COLO668 (cell line): ENCODE measurements around the gene PARK7.

Experiments used
- DNase-seq: peaks from one replicate; lab custom pipeline; 2025; ENCODE audit not compliant: unreplicated experiment; lab: John Stamatoyannopoulos, UW

Gene PARK7

DNA sequence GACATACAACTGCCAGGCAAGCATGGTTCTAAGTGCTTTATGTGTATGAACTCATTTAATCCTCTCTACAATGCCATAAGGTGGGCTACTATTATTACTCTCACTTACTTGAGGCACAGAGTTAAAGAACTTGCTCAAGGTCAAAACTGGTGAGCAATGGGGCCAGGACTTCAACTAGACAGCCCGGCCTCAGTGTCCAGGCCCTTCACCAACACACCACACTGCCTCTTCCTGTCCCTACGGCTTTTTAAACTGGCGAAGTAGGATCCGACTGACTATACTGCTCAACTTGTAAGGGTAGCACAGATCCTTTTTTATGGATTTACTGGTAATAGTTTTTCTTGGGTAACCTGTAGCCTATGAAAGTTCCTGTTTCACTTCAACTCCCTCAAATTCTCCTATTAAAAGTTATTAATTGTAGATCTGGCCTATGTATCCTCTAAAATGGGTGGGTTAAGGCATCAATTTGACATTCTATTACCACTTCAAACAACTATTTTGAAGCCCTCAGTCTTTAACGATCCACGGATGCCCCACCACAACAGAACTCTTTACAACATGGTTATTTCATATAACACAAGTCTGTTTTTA is 60.3 kb downstream of the PARK7 start:
- no peak for DNase-seq

DNA sequence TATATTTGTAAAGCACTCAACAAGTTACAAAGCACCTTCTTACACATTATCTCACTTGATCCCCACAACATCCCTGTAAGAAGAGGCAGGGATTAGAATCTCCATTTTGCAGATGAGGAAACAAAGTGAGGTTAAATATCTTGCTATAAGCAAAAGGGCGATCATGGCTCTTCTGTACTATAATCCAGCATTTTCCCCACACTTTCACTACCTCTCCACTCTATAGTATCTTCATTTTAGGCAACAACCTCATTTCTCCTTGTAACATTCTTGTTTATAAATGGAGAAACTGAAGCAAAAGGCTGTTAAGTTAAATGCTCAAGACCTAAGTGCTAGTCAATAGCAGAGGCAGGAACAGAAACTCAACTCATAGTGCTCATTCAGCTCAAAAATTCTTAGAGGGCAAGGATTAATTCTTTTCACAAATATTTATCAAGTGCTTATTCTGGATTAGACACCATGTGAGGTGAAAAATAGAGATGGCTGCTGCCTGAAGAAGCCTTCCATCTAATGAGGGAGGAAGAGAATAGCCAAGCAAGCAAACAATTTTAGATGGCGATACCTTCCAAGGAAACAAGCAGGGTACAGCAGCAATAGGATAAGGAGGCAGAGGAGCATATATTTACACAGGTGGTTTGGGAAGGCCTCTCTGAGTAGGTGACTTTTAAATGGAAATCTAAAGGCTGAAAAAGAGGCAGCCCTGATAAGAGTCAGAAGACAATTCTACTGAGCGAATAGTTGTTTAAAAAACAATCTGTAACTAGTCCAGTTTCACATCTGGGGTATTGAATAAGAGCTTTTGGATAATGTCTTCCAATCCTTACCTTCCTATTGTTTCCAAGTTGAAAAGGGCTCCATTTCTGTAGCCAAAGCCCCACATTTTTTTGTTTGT is 61.1 kb downstream of the PARK7 start:
- DNase-seq, result no peak

DNA sequence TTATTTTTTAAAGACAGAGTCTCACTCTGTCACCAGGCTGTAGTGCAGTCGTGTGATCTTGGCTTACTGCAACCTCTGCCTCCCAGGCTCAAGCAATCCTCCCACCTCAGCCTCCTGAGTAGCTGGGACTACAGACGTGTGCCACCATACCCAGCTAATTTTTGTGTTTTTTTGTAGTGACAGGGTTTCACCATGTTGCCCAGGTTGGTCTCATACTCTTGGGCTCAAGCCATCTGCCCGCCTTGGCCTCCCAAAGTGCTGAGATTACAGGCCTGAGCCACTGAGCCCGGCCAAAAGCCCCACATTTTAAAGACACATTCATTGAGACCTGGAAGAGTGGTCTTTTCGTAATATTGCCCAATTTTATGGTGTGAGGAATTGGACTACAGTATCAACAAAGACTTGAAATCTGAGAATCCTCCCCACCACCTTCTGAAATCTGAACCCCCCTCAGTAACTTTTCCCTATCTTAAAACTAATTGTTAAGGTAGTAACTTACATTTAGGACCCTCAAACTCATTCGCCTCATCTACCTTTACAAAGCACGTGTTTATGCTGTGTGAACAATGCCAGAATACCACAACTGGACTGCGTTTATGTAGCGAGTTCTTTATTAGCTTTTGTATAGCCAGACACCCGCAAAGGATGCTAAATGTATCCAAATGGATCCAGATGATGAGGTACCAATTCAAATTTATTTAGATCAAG is 61.9 kb downstream of the PARK7 start:
- DNase-seq, result no peak

DNA sequence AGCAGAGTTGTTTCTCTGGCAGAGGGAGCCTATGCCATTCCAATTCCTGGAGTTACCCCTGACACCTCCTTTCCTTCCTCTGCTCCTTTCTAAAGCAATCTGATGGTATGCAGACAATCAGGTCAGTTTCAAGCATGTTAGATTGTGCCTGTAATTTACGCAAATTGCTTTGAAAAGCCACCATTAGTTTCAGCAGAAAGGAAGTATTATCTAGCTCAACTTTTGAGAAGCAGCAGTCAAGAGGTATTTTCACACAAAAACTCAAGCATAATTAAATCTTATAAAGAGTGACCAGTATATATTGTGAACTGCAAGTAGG is 62.4 kb downstream of the PARK7 start:
- DNase-seq, result no peak

DNA sequence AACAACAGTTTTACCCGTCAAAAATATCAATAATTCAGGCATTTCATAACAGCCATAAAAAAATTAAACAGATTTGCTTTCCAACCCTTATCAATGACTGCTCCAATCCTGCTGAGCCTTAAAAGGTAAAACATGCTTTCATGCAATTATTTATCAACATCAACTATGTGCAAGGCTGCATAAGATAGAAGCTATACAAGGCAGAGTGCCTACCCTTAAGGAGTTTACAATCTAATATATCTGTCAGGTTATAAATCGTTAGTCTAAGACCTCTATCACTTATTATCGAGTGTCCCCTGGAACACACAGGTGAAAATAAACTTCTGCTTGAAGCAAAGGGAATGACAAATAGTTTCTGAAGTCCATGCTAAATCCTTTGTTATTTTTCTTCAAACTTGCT is 62.8 kb downstream of the PARK7 start:
- DNase-seq, result no peak

DNA sequence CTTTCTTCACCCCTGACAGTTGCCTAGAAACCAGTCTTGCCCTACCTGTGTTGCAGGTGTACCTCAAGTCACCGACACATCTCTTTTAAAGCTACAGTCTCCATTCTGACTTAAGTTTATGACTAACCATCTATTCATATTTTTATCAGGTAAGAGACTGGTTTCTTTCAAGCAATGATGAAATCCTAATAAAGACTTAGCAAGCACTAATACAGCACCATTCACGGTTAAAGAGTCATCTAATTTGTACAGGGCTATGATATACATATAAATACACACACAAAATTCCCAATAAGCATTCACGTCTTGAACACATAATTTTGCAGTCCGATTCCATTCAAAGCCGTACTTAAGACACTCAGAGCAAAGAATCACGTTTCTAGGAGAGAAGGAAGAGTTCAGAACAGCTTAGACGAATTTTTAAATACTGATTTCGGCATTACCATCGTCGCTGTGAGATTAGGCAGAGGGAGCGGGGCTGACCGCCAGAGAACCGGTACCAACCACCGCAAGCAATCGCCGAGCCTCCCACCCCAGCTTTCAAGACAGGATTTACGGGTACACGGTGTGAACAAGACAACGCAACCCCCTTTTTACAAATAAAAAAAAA is 63.7 kb downstream of the PARK7 start:
- peak; percentile 56 for DNase-seq

DNA sequence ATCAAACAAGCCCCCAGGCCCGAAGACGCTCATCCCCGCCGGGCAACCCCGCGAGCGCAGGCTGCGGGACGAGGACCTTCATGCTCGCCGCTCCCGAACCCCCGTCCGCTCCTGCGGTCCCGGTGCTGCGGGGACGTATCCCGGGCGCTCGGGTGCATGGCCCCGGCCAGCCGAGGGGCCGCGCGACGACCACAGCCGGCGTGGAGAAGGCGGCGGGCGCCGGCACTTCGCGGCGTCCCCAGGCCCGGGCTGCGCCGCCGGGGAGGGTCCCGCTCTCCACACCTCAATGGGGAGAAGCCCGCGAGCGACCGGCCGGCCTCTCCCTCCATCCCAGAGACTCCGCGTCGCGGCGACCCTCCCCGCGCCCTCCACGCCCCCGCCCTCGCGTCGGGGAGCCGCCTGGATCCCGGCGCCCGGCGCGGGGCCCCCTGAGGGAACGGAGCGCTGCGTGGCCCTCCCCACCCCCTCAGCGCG is 64.2 kb downstream of the PARK7 start:
- DNase-seq, result peak; percentile 76

DNA sequence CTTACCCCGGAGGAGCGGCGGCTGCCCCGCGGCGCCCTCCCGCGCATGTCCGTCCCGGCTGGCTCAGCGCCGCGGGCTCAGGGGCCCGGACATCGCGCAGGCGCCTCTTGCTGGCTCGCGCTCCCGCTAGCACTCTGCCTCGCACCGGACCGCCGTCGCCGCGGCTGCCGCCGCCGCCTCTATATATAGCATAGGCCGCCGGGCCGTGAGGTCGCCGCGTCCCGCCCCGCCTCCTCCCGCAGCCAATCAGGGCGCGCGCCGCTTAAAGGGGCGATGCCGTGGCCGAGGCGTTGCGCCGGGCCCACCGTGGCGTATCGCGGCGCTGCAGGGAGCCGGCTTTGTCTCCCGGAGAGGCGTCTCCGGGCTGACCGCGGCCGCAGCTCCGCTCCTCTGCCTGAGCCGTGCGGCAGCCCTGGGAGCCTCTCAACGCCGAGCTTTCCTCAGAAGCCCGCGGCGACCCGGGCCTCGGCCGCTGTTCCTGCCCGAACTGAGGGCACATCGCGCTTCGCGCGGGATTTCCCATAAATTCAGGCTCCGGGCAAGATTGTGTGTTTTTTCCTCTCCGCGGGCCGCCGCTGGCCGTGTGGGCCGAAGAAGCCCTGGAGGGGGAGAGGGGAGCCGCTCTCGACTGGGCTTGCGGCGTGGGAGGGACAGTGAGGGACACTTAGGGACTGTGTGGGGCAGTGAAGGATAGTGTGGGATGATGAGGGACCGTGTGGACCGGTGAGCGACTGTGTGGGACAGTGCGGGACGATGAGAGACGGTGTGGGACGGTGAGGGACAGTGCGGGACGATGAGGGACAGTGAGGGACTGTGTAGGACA is 64.9 kb downstream of the PARK7 start, which contains the start of gene ERRFI1:
TSS of gene ERRFI1 (minus strand) at position 157 of the 823 bp plus-strand sequence. CDS start 10,690 bp downstream, outside the sequence.
- peak; percentile 100 for DNase-seq

DNA sequence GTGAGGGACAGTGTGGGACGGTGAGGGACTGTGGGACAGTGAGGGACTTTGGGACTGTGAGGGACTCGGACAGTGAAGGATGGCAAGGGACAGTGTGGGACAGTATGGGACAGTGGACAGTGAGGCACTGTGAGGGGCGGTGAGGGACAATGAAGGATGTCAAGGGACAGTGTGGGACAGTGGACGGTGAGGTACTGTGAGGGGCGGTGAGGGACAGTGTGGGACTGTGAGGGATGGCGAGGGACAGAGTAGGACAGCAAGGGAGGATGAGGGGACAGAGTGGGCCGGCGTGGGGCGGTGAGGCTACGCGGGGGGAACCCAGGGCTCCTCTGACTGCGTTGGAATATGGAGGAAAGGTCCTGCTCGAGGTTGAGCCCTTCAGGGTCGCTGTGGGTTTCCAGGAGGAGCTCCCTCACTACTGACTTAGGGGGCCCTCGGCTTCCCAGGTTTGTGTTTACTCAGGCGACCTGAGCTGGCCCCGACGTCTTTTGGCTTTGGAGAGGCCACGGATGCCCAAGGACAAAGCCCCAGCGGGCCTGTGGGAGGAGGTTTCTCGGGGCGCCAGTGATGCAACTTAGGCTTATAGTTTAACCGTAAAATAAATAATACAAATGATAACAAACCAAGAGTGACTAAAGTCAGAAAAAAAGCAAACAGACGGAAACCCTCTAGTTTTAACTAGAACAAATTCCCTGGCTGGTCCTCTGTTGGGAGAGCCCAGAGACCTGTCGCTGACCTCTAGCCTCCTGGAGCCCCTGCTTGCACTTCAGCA is 65.7 kb downstream of the PARK7 start:
- DNase-seq, result peak; percentile 33

DNA sequence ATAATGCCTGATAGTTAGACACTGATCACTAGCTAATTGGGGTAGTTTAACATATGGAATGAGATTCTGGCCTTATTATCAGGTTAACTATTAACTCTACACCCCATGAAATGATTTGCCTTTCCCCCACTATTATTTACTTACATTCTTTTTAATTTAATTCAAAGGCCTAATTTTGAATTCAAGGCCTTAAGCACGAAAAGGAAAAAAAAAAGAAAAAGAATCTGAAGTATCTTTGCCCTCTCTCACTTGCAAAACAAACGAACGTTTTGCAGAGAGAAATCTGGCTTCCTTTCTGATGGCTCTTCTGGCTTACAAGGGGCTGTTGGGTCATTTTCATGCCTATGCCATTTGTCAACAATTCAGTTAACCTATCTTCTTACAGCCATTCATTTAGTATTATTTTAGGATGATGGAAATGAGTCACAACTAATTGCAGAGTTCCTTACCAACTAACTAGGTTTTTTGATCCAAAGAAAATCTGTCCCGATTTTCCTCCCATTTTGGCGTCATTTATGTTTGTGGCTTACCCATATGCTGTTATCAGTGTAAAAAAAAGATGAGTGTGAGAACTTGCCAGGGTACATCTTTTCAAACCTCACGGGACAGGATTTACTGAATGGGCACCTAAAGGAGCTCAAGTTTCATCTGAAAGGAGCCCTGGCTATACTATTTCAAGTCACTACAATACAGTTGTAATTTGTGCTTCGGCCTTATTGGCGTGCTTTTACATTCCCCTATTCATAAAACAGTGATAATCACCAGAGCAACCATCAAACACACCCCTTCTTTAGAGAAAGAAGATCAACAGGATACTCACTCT is 66.4 kb downstream of the PARK7 start:
- no peak for DNase-seq

DNA sequence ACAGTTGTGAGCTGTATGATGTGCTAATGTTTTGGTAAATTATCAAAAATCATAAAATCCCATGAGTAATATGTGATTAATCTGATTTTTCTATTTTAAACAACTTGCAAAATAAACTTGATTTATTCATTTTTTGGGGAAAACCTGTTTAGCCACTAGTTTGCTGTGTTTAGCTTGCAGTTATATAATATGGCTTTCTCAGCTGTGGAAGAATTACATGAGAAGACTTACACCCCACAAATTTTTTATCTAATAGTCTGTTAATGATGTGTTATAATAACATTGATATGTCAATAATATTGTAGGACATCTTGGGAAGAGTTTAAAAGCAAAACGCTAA is 67.0 kb downstream of the PARK7 start:
- DNase-seq, result no peak

DNA sequence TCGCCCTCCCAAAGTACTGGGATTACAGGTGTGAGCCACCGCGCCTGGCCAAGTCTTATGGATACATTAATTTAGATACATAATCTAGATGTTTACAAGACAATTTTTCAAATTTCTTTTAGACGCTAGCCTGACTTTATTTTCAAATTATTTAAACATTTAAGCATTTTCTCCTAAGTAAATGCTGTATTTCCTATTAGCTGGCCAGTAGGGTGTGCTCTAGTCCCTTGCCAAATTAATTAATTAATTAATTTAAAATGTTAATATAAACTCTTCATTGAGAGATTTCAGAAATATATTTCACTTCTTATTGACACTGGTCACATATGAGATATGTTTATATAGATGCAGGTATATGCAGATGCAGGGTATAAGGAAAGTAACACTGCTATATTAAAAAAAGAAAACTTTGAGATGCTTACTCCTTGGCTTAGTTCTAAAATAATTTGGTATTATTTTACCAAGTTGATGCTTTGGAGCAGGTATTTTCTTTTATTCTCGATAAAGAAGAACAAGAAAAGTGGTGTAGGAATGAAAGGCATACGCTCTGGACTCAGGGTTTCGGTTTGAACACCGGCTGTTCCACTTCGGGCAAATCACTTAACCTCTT is 69.8 kb downstream of the PARK7 start:
- DNase-seq, result no peak

DNA sequence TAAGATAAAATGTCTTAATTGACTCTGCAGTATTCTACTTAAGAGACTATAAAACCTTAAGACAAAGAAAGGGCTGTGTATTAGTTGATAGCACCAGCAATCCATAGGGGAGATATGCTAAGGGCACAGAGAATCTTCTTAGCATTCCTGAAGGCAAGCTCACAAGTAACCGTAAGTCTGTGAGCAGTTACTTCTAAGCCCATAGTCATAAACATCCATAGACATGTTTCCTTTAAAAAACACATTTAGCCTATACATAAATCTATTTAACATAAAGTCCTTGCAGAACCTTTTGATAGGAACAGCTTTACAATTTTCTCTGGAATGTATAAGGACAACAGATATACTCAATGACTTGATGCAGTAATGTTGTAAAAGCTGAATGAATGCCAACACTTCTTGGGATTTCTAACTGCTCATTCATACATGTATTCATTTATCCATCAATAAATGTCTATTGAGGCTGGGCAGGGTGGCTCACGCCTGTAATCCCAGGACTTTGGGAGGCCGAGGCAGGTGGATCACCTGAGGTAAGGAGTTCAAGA is 70.9 kb downstream of the PARK7 start:
- DNase-seq, result no peak

DNA sequence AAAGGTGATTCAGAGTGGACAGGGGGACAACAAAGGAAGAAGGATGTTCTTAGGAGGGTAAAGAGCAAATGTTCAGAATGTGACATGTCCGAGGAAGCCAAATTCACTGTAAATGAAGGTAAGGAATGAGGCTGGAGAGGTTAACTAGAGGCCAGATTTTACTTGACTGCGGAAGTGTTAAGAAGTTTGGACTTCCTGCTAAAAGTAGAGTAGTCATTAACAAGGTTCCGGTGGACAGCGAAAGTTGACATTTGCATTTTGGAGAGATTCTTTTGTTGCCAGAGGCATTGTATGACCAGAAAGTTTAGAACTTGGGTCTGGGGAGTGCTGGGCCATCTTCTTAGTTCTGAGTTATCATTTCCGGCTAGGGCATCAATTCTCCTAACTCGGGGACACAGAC is 71.8 kb downstream of the PARK7 start:
- no peak for DNase-seq
